ENCODE measurements around the gene ANO7.

GRCh38 chr2:241189093-241189855 lies 797 bp downstream of the ANO7 start:
- no peak for TF ChIP-seq CTCF (IDR thresholded peaks at IDR 0.05)
- no peak for TF ChIP-seq POLR2A (IDR thresholded peaks at IDR 0.05)
